Esophagus muscularis mucosa (tissue), 4 donors: ENCODE results near the gene ROPN1. TPM values are rescaled to one million over a fixed set of nuclear protein-coding genes. Genes with fewer than 3 reads are reported as not detected.

Source experiments
- DNase-seq: peaks from one replicate; pipeline ENCODE4 v3.0.0-alpha.2; 2017; ENCODE audit errors: extremely low spot score
- H3K27ac ChIP-seq, 4 donors: fragments of 200-600 bp; sonication (generic); replicated peaks in 1 of 4; 1 replicate in 3 of 4; 2 replicates in 1 of 4; pipeline ENCODE4 v1.5.1; 2016 to 2019; ENCODE audit warnings: mild to moderate bottlenecking in 1 of 4
- H3K27me3 ChIP-seq, 4 donors: fragments of 200-600 bp; sonication (generic); one replicate each; pipeline versions ENCODE4 v1.5.1 to v1.6.0; 2016 to 2019
- H3K36me3 ChIP-seq, 4 donors: fragments of 200-600 bp; sonication (generic); one replicate each; pipeline ENCODE4 v1.5.1; 2016 to 2019
- H3K4me1 ChIP-seq, 4 donors: fragments of 200-600 bp; sonication (generic); one replicate each; pipeline ENCODE4 v1.5.1; 2016 to 2019
- H3K4me3 ChIP-seq, 4 donors: fragments of 200-600 bp; sonication (generic); 1 replicate in 2 of 4; 2 replicates in 2 of 4; pipeline ENCODE4 v1.5.1; 2016 to 2019; ENCODE audit warnings: mild to moderate bottlenecking in 4 of 4, moderate library complexity in 1 of 4
- H3K9me3 ChIP-seq, 4 donors: fragments of 200-600 bp; sonication (generic); 1 replicate in 3 of 4; 2 replicates in 1 of 4; pipeline ENCODE4 v1.5.1; 2016 to 2019
- CTCF ChIP-seq, 3 experiments: fragments of 200-600 bp in 2 of 3; fragments of 450-650 bp in 1 of 3; sonication (generic) in 2 of 3; IDR thresholded peaks; one replicate each; pipeline ENCODE4 v1.5.1; 2017 to 2019; ENCODE audit warnings: antibody characterized with exemption in 3 of 3, mild to moderate bottlenecking in 2 of 3, moderate library complexity in 1 of 3
- EP300 ChIP-seq: sonication (generic); formaldehyde crosslinking; IDR thresholded peaks from one replicate; pipeline ENCODE4 v1.6.1; 2017; ENCODE audit warnings: antibody characterized with exemption
- POLR2A ChIP-seq: fragments of 450-650 bp; IDR thresholded peaks from one replicate; pipeline ENCODE4 v1.6.1; 2017; ENCODE audit warnings: antibody characterized with exemption, moderate library complexity, mild to moderate bottlenecking, low read depth
- POLR2AphosphoS5 ChIP-seq, 2 donors: sonication (generic); formaldehyde crosslinking; IDR thresholded peaks; one replicate each; pipeline ENCODE4 v1.6.1; 2017; ENCODE audit warnings: antibody characterized with exemption in 2 of 2
- WGBS: methylation state at CpG from one replicate; pipeline ENCODE4 v1.1.5; 2018; 5-methylcytosine and 5-hydroxymethylcytosine counted together
- intact Hi-C: fragments of 100-400 bp; cut with DNase I; formaldehyde crosslinking; loops from one replicate; pipeline ENCODE4 v1.15.1; 2023
- total RNA-seq, 4 donors: library from RNA; depleted of rRNA; stranded (reverse); fragments of >200 nt; gene quantifications; one replicate each; pipeline versions ENCODE4 v1.1.0 to v1.2.1, GENCODE V29; 2016

The ROPN1 gene
- total RNA-seq, 4 donors from 2014 or later: not detected

GRCh38 chr3:123951522-123952447 is 40.1 kb downstream of the ROPN1 start:
- intact Hi-C loops: no loop called here
- peaks cover 14 to 72% (median 42%) of the 10 kb centered on the region in 4 donors for H3K36me3 ChIP-seq
- 87% methylated on average over 6 of the region's 6 CpGs for WGBS
- no peak overlapping the region for H3K4me3 ChIP-seq
- no peak for DNase-seq
- no peaks in the 10 kb centered on the region for H3K4me1 ChIP-seq
- H3K9me3 ChIP-seq: no peaks in the 10 kb centered on the region
- H3K27ac ChIP-seq: no peak overlapping the region
- H3K27me3 ChIP-seq: no peaks in the 10 kb centered on the region
- TF ChIP-seq EP300: no peak

GRCh38 chr3:123949641-123950040 is 42.3 kb downstream of the ROPN1 start:
- TF ChIP-seq CTCF (IDR thresholded peaks at IDR 0.05) (no peak), EP300 (no peak), POLR2A (no peak), POLR2AphosphoS5 (IDR thresholded peaks at IDR 0.05) (no peak)
- no peak overlapping the region for H3K4me3 ChIP-seq
- intact Hi-C loops: no loop called here
- DNase-seq: no peak
- H3K4me1 ChIP-seq: no peaks in the 10 kb centered on the region
- no peaks in the 10 kb centered on the region for H3K27me3 ChIP-seq
- no peak overlapping the region for H3K27ac ChIP-seq
- H3K36me3 ChIP-seq: peaks cover 15 to 68% (median 45%) of the 10 kb centered on the region in 4 donors
- H3K9me3 ChIP-seq: no peaks in the 10 kb centered on the region
- WGBS: 100% methylated on average over 2 of the region's 2 CpGs

- Histone ChIP-seq H3K27me3 (no peaks in the 10 kb centered on the region), H3K27ac (no peak overlapping the region), H3K9me3 (no peaks in the 10 kb centered on the region), H3K36me3 (peaks cover 27 to 73% (median 49%) of the 10 kb centered on the region in 4 donors), H3K4me1 (no peaks in the 10 kb centered on the region), H3K4me3 (no peak overlapping the region)
- intact Hi-C loops: no loop called here
- TF ChIP-seq POLR2A (no peak), CTCF (IDR thresholded peaks at IDR 0.05) (no peak), POLR2AphosphoS5 (IDR thresholded peaks at IDR 0.05) (no peak), EP300 (no peak)
- no peak for DNase-seq
- WGBS: 96% methylated on average over 9 of the region's 9 CpGs
Measured at GRCh38 chr3:123948449-123948848, 43.5 kb downstream of the ROPN1 start.

GRCh38 chr3:123947482-123947881 is 44.4 kb downstream of the ROPN1 start:
- no peaks in the 10 kb centered on the region for H3K4me1 ChIP-seq
- intact Hi-C loops: no loop called here
- H3K27ac ChIP-seq: no peak overlapping the region
- peaks cover 18 to 73% (median 46%) of the 10 kb centered on the region in 4 donors for H3K36me3 ChIP-seq
- no peak for TF ChIP-seq POLR2AphosphoS5 (IDR thresholded peaks at IDR 0.05)
- TF ChIP-seq POLR2A: no peak
- no peak for TF ChIP-seq EP300
- TF ChIP-seq CTCF (IDR thresholded peaks at IDR 0.05): no peak
- no peak for DNase-seq
- H3K4me3 ChIP-seq: no peak overlapping the region
- no peaks in the 10 kb centered on the region for H3K27me3 ChIP-seq
- H3K9me3 ChIP-seq: no peaks in the 10 kb centered on the region

GRCh38 chr3:123941542-123941941 is 50.4 kb downstream of the ROPN1 start:
- TF ChIP-seq POLR2AphosphoS5 (IDR thresholded peaks at IDR 0.05): no peak
- no peak for TF ChIP-seq EP300
- TF ChIP-seq CTCF (IDR thresholded peaks at IDR 0.05): no peak
- no peak for TF ChIP-seq POLR2A
- WGBS: 93% methylated on average over 1 of the region's 1 CpG

More at GRCh38 chr3:123941542-123941941, 50.4 kb downstream of the ROPN1 start:
- intact Hi-C loops: no loop called here
- no peaks in the 10 kb centered on the region for H3K9me3 ChIP-seq
- no peak overlapping the region for H3K27ac ChIP-seq
- no peak overlapping the region for H3K4me3 ChIP-seq
- H3K27me3 ChIP-seq: no peaks in the 10 kb centered on the region
- DNase-seq: no peak
- H3K4me1 ChIP-seq: no peaks in the 10 kb centered on the region
- H3K36me3 ChIP-seq: peaks cover 14 to 38% (median 25%) of the 10 kb centered on the region in 4 donors
